K562 (cell line): ENCODE results near the gene BLCAP. TPM values are rescaled to one million over a fixed set of nuclear protein-coding genes. Genes with fewer than 3 reads are reported as not detected.

Experiments used
- MTF1 ChIP-seq: fragments of 250-450 bp; sonication (Bioruptor Pico); IDR thresholded peaks from 2 replicates; pipeline ENCODE4 v1.9.0; 2021; ENCODE audit warnings: moderate library complexity, mild to moderate bottlenecking, inconsistent platforms, borderline replicate concordance
- POLR2G ChIP-seq: fragments of 200-400 bp; formaldehyde crosslinking; IDR thresholded peaks from 2 replicates; pipeline ENCODE4 v1.6.1; 2017; ENCODE audit warnings: low read depth, mild to moderate bottlenecking, antibody characterized with exemption, low read length, moderate library complexity
- SMAD3 ChIP-seq: fragments of 450-650 bp; formaldehyde crosslinking; conservative IDR thresholded peaks from 2 replicates; pipeline ENCODE4 v1.4.0; 2020; ENCODE audit warnings: mild to moderate bottlenecking
- SRSF1 ChIP-seq: fragments of 200-400 bp; formaldehyde crosslinking; IDR thresholded peaks from 2 replicates; pipeline ENCODE4 v1.6.1; 2017; ENCODE audit warnings: mild to moderate bottlenecking, low read depth, low read length, moderate library complexity
- ZC3H11A ChIP-seq: IDR thresholded peaks from 2 replicates; pipeline ENCODE4 v1.6.1; 2012; ENCODE audit warnings: low read depth, low read length, improper control_type of control experiment
- ZNF592 ChIP-seq: fragments of 450-650 bp; IDR thresholded peaks from 2 replicates; pipeline ENCODE4 v1.6.1; 2017; ENCODE audit warnings: antibody characterized with exemption, mild to moderate bottlenecking
- polyA plus RNA-seq, 8 experiments: library from polyadenylated mRNA; depleted of rRNA in 4 of 8; stranded (reverse) in 5 of 8; unstranded in 3 of 8; fragments of >200 nt; fragmentation: Nextera tagmentation in 2 of 8; fragmentation: Illumina TruSeq in 1 of 8; extraction: Ambion mirVana in 2 of 8; extraction: Trizol in 1 of 8; gene quantifications; 2 replicates each; pipeline versions ENCODE4 v1.2.1 to v1.2.3, GENCODE V29; 2011 to 2014; ENCODE audit warnings: inconsistent platforms in 1 of 8, missing spikeins in 1 of 8
- total RNA-seq, 7 experiments: library from RNA; depleted of rRNA in 6 of 7; stranded (reverse); fragments of >200 nt in 6 of 7; fragmentation: Illumina TruSeq in 2 of 7; extraction: Trizol in 2 of 7; gene quantifications; 2 replicates each; pipeline versions ENCODE4 v1.2.1 to v1.2.3, GENCODE V29; 2011 to 2021; ENCODE audit warnings: low replicate concordance in 1 of 7
- TF ChIP-seq, protein P1 (sequence below): fragments of 450-650 bp; IDR thresholded peaks from 2 replicates; pipeline ENCODE4 v1.6.1; 2018; ENCODE audit not compliant: partially characterized antibody

The BLCAP gene
- total and polyA plus RNA-seq, 9 of the 15 experiments (the other 6 are each of a cell fraction or from before 2014, with no cell fraction given): 16.9 to 41.5 (median 27.6) TPM

- no peak for TF ChIP-seq ZNF592
- TF ChIP-seq, protein P1, sequence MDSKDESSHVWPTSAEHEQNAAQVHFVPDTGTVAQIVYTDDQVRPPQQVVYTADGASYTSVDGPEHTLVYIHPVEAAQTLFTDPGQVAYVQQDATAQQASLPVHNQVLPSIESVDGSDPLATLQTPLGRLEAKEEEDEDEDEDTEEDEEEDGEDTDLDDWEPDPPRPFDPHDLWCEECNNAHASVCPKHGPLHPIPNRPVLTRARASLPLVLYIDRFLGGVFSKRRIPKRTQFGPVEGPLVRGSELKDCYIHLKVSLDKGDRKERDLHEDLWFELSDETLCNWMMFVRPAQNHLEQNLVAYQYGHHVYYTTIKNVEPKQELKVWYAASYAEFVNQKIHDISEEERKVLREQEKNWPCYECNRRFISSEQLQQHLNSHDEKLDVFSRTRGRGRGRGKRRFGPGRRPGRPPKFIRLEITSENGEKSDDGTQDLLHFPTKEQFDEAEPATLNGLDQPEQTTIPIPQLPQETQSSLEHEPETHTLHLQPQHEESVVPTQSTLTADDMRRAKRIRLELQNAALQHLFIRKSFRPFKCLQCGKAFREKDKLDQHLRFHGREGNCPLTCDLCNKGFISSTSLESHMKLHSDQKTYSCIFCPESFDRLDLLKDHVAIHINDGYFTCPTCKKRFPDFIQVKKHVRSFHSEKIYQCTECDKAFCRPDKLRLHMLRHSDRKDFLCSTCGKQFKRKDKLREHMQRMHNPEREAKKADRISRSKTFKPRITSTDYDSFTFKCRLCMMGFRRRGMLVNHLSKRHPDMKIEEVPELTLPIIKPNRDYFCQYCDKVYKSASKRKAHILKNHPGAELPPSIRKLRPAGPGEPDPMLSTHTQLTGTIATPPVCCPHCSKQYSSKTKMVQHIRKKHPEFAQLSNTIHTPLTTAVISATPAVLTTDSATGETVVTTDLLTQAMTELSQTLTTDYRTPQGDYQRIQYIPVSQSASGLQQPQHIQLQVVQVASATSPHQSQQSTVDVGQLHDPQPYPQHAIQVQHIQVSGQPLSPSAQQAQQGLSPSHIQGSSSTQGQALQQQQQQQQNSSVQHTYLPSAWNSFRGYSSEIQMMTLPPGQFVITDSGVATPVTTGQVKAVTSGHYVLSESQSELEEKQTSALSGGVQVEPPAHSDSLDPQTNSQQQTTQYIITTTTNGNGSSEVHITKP: no peak
- no peak for TF ChIP-seq SMAD3 (CRISPR knock-in tag)
- no peak for TF ChIP-seq ZC3H11A
- no peak for TF ChIP-seq MTF1
- TF ChIP-seq SRSF1: no peak
- no peak for TF ChIP-seq POLR2G
Observed at GRCh38 chr20:37494301-37494700, 33.4 kb downstream of the BLCAP start (continued).
